Mesendoderm (in vitro differentiated cells): ENCODE measurements around the gene CABLES1.

Source experiments
- DNase-seq: peaks from one replicate; pipeline ENCODE4 v3.0.0; 2013
- H2AK5ac ChIP-seq: 2 replicates; pipeline ENCODE4 v1.6.1; 2013; ENCODE audit warnings: low read length, inconsistent platforms
- H2BK120ac ChIP-seq: 2 replicates; pipeline ENCODE4 v1.6.1; 2013; ENCODE audit warnings: low read depth, mild to moderate bottlenecking, low read length, moderate library complexity, mixed read lengths
- H2BK15ac ChIP-seq: replicated peaks from 2 replicates; pipeline ENCODE4 v1.6.1; 2013; ENCODE audit warnings: low read depth, mild to moderate bottlenecking, moderate library complexity
- H2BK5ac ChIP-seq: 2 replicates; pipeline ENCODE4 v1.6.1; 2013; ENCODE audit warnings: low read length, inconsistent platforms
- H3K18ac ChIP-seq: 2 replicates; pipeline ENCODE4 v1.6.1; 2013; ENCODE audit warnings: mild to moderate bottlenecking, low read length, mixed read lengths
- H3K23ac ChIP-seq: one replicate; pipeline ENCODE4 v1.6.1; 2013; ENCODE audit warnings: low read length
- H3K27ac ChIP-seq: 2 replicates; pipeline ENCODE4 v1.5.1; 2013; ENCODE audit warnings: low read depth, mild to moderate bottlenecking, inconsistent platforms, low read length, moderate library complexity
- H3K27me3 ChIP-seq: 2 replicates; pipeline ENCODE4 v1.6.1; 2013; ENCODE audit warnings: low read length, control low read depth, mild to moderate bottlenecking, inconsistent platforms; ENCODE audit not compliant: insufficient read depth, poor library complexity
- H3K36me3 ChIP-seq: 2 replicates; pipeline ENCODE4 v1.6.1; 2013; ENCODE audit warnings: low read length, inconsistent platforms; ENCODE audit not compliant: control insufficient read depth, insufficient read depth
- H3K4ac ChIP-seq: one replicate; pipeline ENCODE4 v1.6.1; 2013; ENCODE audit warnings: low read depth, mild to moderate bottlenecking, low read length, moderate library complexity
- H3K4me1 ChIP-seq: 2 replicates; pipeline ENCODE4 v1.6.1; 2013; ENCODE audit warnings: low read depth, low read length, inconsistent platforms; ENCODE audit not compliant: control insufficient read depth
- H3K4me2 ChIP-seq: 2 replicates; pipeline ENCODE4 v1.6.1; 2013; ENCODE audit warnings: low read length
- H3K4me3 ChIP-seq: 2 replicates; pipeline ENCODE4 v1.5.1; 2013; ENCODE audit warnings: mild to moderate bottlenecking, low read length
- H3K56ac ChIP-seq: one replicate; pipeline ENCODE4 v1.6.1; 2013; ENCODE audit warnings: low read length
- H3K79me1 ChIP-seq: 2 replicates; pipeline ENCODE4 v1.6.1; 2013; ENCODE audit warnings: low read length, inconsistent platforms
- H3K79me2 ChIP-seq: 2 replicates; pipeline ENCODE4 v1.6.1; 2013; ENCODE audit warnings: mild to moderate bottlenecking, low read length; ENCODE audit not compliant: control insufficient read depth, insufficient read depth
- H3K9ac ChIP-seq: 2 replicates; pipeline ENCODE4 v1.6.1; 2013; ENCODE audit warnings: low read length, inconsistent platforms
- H4K5ac ChIP-seq: one replicate; pipeline ENCODE4 v1.6.1; 2013; ENCODE audit warnings: low read length
- H4K8ac ChIP-seq: one replicate; pipeline ENCODE4 v1.6.1; 2013; ENCODE audit warnings: low read depth, mild to moderate bottlenecking, control low read depth, low read length, moderate library complexity
- WGBS: extraction: QIAGEN DNeasy Blood & Tissue Kit; methylation state at CpG from one replicate; pipeline ENCODE4 v1.1.7; 2013; ENCODE audit warnings: low lambda C conversion rate, missing lambda C conversion rate; ENCODE audit not compliant: insufficient coverage; ENCODE audit errors: extremely low coverage; 5-methylcytosine and 5-hydroxymethylcytosine counted together

CABLES1 gene

DNA sequence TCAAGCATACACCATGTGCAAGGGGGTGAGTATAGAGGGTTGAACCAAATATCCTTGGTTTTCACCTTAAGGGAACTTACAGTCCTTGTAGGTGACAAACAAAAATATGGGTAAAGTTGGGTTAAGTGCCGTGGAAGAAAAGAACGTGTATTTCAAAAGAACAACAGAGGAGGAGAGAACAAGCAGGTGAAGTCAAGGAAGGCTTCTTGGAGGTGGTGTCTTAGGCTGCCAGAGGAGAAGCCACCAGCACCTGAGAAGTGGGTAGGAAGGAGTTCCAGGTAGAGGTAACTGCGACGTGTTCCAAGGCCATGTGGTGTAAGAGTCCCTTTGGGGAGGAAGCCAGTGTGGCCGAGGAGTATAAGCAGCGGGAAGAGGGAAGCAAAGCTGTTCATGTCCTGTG is 27.2 kb downstream of the CABLES1 start:
- Histone ChIP-seq H3K23ac (no peak overlapping the region), H2BK15ac (no peak overlapping the region), H3K4me3 (no peak overlapping the region), H3K9ac (no peak overlapping the region), H4K8ac (no peak overlapping the region), H3K56ac (peak overlapping the region; percentile 19), H4K5ac (no peak overlapping the region), H3K4ac (no peak overlapping the region), H3K27me3 (no peaks in the 10 kb centered on the region), H2AK5ac (no peak overlapping the region), H3K4me2 (no peak overlapping the region), H3K18ac (no peak overlapping the region), H2BK5ac (no peak overlapping the region), H3K79me1 (peaks cover 17% of the 10 kb centered on the region), H3K79me2 (peaks cover 17% of the 10 kb centered on the region), H3K4me1 (no peaks in the 10 kb centered on the region), H3K36me3 (no peaks in the 10 kb centered on the region), H3K27ac (no peak overlapping the region), H2BK120ac (no peak overlapping the region)
- WGBS: no CpG with 5 or more reads among the region's 6 CpGs
- DNase-seq: no peak

DNA sequence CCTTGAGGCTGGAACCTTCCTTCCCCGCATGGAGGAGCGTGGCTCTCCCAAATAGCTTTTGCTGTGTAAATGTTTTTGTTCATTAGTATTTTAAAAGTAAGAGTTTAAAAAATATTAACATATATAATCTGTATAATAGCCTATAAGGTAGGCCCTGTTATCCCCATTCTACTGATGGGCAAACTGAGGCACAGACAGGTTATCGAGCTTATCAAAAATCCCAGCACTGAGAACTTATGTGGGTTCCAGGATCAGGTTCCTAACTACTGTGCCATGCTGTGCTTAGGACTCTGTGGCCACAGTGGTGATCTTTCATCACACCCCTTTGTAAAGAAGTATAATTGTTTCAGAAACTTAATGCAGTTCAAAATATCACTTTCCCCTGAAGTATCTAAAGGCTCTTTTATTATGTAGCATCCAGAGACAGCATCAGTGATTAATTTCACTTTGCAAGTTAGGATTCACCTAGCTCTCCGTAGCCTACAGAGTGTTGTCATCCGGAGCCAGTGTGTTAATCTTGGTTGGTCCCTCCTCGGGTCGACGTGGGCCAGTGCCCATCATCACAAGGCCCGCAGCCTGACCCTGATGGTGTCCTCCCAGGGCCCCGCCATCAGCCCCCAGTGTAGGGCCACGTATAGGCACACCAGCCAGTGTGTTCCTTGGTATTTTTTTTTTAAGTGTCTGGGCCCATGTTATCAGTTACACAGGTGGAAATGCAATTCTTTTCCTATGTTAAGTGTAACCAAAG is 28.7 kb downstream of the CABLES1 start:
- Histone ChIP-seq H3K4me1 (peaks cover 1% of the 10 kb centered on the region), H3K27ac (no peak overlapping the region), H3K9ac (no peak overlapping the region), H3K36me3 (no peaks in the 10 kb centered on the region), H2BK15ac (no peak overlapping the region), H3K18ac (no peak overlapping the region), H3K4me2 (no peak overlapping the region), H2BK5ac (no peak overlapping the region), H3K79me2 (peaks cover 12% of the 10 kb centered on the region), H3K27me3 (no peaks in the 10 kb centered on the region), H4K8ac (no peak overlapping the region), H4K5ac (no peak overlapping the region), H2BK120ac (no peak overlapping the region), H3K56ac (no peak overlapping the region), H3K4ac (no peak overlapping the region), H2AK5ac (no peak overlapping the region), H3K23ac (no peak overlapping the region), H3K4me3 (no peak overlapping the region), H3K79me1 (peaks cover 13% of the 10 kb centered on the region)
- no peak for DNase-seq
- WGBS: no CpG with 5 or more reads among the region's 11 CpGs

DNA sequence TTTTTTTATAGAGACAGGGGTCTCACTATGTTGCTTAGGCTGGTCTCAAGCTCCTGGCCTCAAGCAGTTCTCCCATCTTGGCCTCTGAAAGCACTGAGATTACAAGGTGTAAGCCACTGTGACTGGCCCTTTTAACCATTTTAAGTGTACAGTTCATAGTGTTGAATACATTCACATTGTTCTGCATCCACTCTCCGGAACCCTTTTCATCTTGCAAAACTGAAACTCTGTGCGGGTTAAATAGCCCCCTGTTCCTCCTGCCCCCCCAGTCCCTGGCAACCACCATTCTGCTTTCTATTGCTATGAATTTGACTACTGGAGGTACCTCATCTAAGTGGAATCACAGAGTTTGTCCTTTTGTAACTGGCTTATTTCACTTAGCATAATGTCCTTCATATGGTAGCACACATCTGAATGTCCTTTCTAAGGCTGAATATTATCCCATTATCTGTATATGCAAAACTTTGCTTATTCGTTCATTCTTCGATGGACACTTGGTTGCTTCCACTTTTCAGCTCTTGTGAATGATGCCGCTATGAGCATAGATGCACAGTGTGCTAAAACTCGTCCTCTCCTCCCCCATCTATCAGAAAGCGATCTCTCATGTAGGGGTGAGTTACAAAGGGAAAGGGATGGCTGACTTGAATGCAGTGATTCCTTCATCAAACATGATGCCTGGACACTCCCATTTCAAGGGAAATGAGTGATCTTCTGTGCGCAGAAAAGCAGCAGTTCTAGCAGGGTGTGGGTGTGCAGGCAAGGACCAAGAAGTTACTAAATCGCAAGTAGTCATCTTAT is 30.2 kb downstream of the CABLES1 start:
- Histone ChIP-seq H4K8ac (no peak overlapping the region), H3K79me1 (peaks cover 15% of the 10 kb centered on the region), H2AK5ac (no peak overlapping the region), H3K56ac (no peak overlapping the region), H3K27me3 (no peaks in the 10 kb centered on the region), H3K9ac (no peak overlapping the region), H3K4me3 (no peak overlapping the region), H3K36me3 (no peaks in the 10 kb centered on the region), H3K4me1 (peaks cover 8% of the 10 kb centered on the region), H4K5ac (no peak overlapping the region), H2BK120ac (no peak overlapping the region), H3K4ac (no peak overlapping the region), H2BK5ac (no peak overlapping the region), H3K18ac (no peak overlapping the region), H3K79me2 (peaks cover 13% of the 10 kb centered on the region), H2BK15ac (no peak overlapping the region), H3K4me2 (no peak overlapping the region), H3K23ac (no peak overlapping the region), H3K27ac (no peak overlapping the region)
- DNase-seq: no peak
- WGBS: no CpG with 5 or more reads among the region's 9 CpGs

DNA sequence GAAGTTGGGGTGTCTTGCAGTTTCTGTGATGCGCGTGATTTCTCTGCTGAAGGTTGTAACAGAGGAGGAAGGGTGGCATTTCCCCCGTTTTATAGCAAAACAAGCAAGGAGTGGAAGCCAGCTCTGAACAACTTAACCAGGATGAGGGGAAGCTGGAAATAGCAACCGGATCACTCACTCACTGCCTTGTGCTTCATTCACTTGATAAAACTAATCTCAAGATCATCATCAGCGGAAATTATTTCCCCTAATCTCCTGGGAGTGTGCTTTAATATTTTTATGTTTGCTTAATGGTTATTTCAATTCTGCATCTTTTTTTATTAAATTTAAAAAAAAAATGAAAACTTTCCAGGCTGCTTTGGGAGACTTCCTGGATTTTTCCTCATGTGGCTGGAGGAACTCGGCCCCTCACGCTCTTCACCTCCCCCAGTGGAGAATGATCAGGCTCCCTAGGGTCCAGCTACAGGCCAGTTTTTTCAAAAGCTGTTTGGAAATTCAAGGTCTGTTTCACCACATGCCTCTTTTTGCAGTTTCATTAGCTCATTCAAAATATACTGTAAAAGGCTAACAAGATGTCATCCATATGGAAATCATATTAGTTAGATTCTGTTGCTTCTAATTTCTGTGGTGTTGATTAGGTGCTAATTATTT is 31.7 kb downstream of the CABLES1 start:
- DNase-seq: no peak
- Histone ChIP-seq H3K79me2 (peaks cover 16% of the 10 kb centered on the region), H3K18ac (no peak overlapping the region), H2BK120ac (no peak overlapping the region), H2BK15ac (no peak overlapping the region), H3K36me3 (no peaks in the 10 kb centered on the region), H3K4ac (no peak overlapping the region), H3K4me2 (no peak overlapping the region), H2AK5ac (no peak overlapping the region), H2BK5ac (no peak overlapping the region), H3K4me1 (peaks cover 8% of the 10 kb centered on the region), H3K9ac (no peak overlapping the region), H3K4me3 (no peak overlapping the region), H3K23ac (no peak overlapping the region), H3K27me3 (no peaks in the 10 kb centered on the region), H4K5ac (no peak overlapping the region), H3K56ac (no peak overlapping the region), H4K8ac (no peak overlapping the region), H3K79me1 (peaks cover 13% of the 10 kb centered on the region), H3K27ac (no peak overlapping the region)
- WGBS: no CpG with 5 or more reads among the region's 7 CpGs

DNA sequence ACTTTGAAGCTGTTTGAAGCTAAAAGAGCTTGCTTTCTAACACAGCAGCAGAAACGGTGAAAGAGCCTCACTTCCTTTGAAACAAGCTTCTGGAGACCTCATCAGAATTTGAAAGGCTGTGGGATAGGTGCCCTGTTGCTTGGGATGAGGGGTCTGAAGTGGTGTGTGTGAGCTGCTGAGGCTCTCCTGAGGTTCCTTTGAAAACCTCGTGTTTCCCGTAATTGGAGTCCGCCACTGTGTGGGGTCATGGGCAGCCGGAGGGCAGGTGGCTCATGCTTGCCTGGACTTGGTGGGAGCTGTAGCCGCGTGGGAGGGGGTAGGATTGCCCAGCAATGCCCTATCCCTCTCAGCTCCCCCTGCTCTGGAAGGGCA is 34.4 kb downstream of the CABLES1 start:
- peaks cover 11% of the 10 kb centered on the region for H3K79me2 ChIP-seq
- no peak overlapping the region for H4K8ac ChIP-seq
- H3K27me3 ChIP-seq: no peaks in the 10 kb centered on the region
- no peak overlapping the region for H3K27ac ChIP-seq
- no peak overlapping the region for H2BK5ac ChIP-seq
- H3K23ac ChIP-seq: no peak overlapping the region
- H3K18ac ChIP-seq: no peak overlapping the region
- H2BK15ac ChIP-seq: no peak overlapping the region
- no peak overlapping the region for H4K5ac ChIP-seq
- no peak overlapping the region for H3K56ac ChIP-seq
- H3K4me2 ChIP-seq: no peak overlapping the region
- no peak overlapping the region for H3K9ac ChIP-seq
- H2AK5ac ChIP-seq: no peak overlapping the region
- no peaks in the 10 kb centered on the region for H3K36me3 ChIP-seq
- DNase-seq: peak; percentile 32
- H2BK120ac ChIP-seq: no peak overlapping the region
- H3K79me1 ChIP-seq: peaks cover 10% of the 10 kb centered on the region
- H3K4ac ChIP-seq: no peak overlapping the region
- WGBS: no CpG with 5 or more reads among the region's 7 CpGs
- H3K4me1 ChIP-seq: peaks cover 8% of the 10 kb centered on the region
- no peak overlapping the region for H3K4me3 ChIP-seq
